GM18907 (cell line): Measurements from ENCODE around the gene C2CD4D.
A peak's percentile ranks its signal among the peaks of the same experiment; 100 is the strongest.
"Not testable (repeated sequence)": the region's sequence is repeated elsewhere in the genome, so short reads cannot be mapped to it uniquely, and the experiment has no call there.

Experiments
- ATAC-seq: cut with Tn5 transposase; IDR thresholded peaks from one replicate; pipeline ENCODE4 v1.9.1; 2021; ENCODE audit warnings: mild to moderate bottlenecking, moderate library complexity; ENCODE audit not compliant: unreplicated experiment

Gene C2CD4D

GRCh38 chr1:151839457-151840403 lies at the start of gene C2CD4D:
TSS of gene C2CD4D (minus strand) at chr1:151839820. CDS start at chr1:151838989, 831 bp downstream.
- ATAC-seq = peak; percentile 44

GRCh38 chr1:151888972-151889570 lies 49.5 kb upstream of the C2CD4D start:
- no peak for ATAC-seq

GRCh38 chr1:151887028-151887427 lies 47.4 kb upstream of the C2CD4D start:
- no peak for ATAC-seq

- ATAC-seq = no peak
These were observed 45.9 kb upstream of the C2CD4D start for GRCh38 chr1:151885479-151885878.

GRCh38 chr1:151884879-151885278 lies 45.3 kb upstream of the C2CD4D start:
- ATAC-seq = not testable (repeated sequence)

- ATAC-seq = not testable (repeated sequence)
These were observed 44.8 kb upstream of the C2CD4D start for GRCh38 chr1:151884445-151884844.

- ATAC-seq = not testable (repeated sequence)
These were observed 44.3 kb upstream of the C2CD4D start for GRCh38 chr1:151883898-151884297.

- not testable (repeated sequence) for ATAC-seq
These were observed 43.3 kb upstream of the C2CD4D start for GRCh38 chr1:151882918-151883317.

- ATAC-seq = no peak
These were observed 42.8 kb upstream of the C2CD4D start for GRCh38 chr1:151882466-151882865.

- no peak for ATAC-seq
These were observed 41.9 kb upstream of the C2CD4D start for GRCh38 chr1:151881479-151881878.

- no peak for ATAC-seq
These were observed 35.9 kb upstream of the C2CD4D start for GRCh38 chr1:151875419-151876097.

GRCh38 chr1:151872776-151873175 lies 33.2 kb upstream of the C2CD4D start:
- not testable (repeated sequence) for ATAC-seq

GRCh38 chr1:151871284-151872030 lies 31.8 kb upstream of the C2CD4D start:
- no peak for ATAC-seq

- no peak for ATAC-seq
These were observed 28.9 kb upstream of the C2CD4D start for GRCh38 chr1:151868486-151868885.

GRCh38 chr1:151867765-151868411 lies 28.3 kb upstream of the C2CD4D start:
- ATAC-seq = no peak

GRCh38 chr1:151867321-151867720 lies 27.7 kb upstream of the C2CD4D start:
- no peak for ATAC-seq

- no peak for ATAC-seq
These were observed 24.8 kb upstream of the C2CD4D start for GRCh38 chr1:151864411-151864810.

- ATAC-seq = no peak
These were observed 23.0 kb upstream of the C2CD4D start for GRCh38 chr1:151862604-151863003.

GRCh38 chr1:151860504-151861187 lies 21.0 kb upstream of the C2CD4D start:
- no peak for ATAC-seq

GRCh38 chr1:151859891-151860293 lies 20.3 kb upstream of the C2CD4D start:
- ATAC-seq = no peak
